ENCODE measurements around the gene SGPL1.

SGPL1 gene

GRCh38 chr10:70834021-70834420, 18.3 kb downstream of the SGPL1 start:
- FAIRE-seq (no peak), DNase-seq (ENCODE audit: insufficient read length, low spot score) (no peak)
- no peak for TF ChIP-seq POLR2A (IDR thresholded peaks at IDR 0.05; ENCODE audit: low read depth, low read length)

GRCh38 chr10:70834441-70835151, 18.8 kb downstream of the SGPL1 start:
- no peak for TF ChIP-seq POLR2A (IDR thresholded peaks at IDR 0.05; ENCODE audit: low read depth, low read length)
- DNase-seq (ENCODE audit: insufficient read length, low spot score) = no peak
- FAIRE-seq = peak; percentile 70

- no peak for TF ChIP-seq POLR2A (IDR thresholded peaks at IDR 0.05; ENCODE audit: low read depth, low read length)
- FAIRE-seq (peak; percentile 30), DNase-seq (ENCODE audit: insufficient read length, low spot score) (no peak)
Measured at GRCh38 chr10:70836319-70836718, 20.6 kb downstream of the SGPL1 start.

GRCh38 chr10:70837660-70838059, 21.9 kb downstream of the SGPL1 start:
- FAIRE-seq (no peak), DNase-seq (ENCODE audit: insufficient read length, low spot score) (no peak)
- TF ChIP-seq POLR2A (IDR thresholded peaks at IDR 0.05; ENCODE audit: low read depth, low read length) = no peak

GRCh38 chr10:70838270-70838805, 22.6 kb downstream of the SGPL1 start:
- DNase-seq (ENCODE audit: insufficient read length, low spot score) = no peak
- TF ChIP-seq POLR2A (IDR thresholded peaks at IDR 0.05; ENCODE audit: low read depth, low read length) = no peak
- FAIRE-seq = no peak

- DNase-seq (ENCODE audit: insufficient read length, low spot score) (no peak), FAIRE-seq (peak; percentile 6)
- no peak for TF ChIP-seq POLR2A (IDR thresholded peaks at IDR 0.05; ENCODE audit: low read depth, low read length)
Measured at GRCh38 chr10:70840836-70841235, 25.1 kb downstream of the SGPL1 start.

GRCh38 chr10:70843333-70843732, 27.6 kb downstream of the SGPL1 start:
- DNase-seq (ENCODE audit: insufficient read length, low spot score) (no peak), FAIRE-seq (peak; percentile 15)
- no peak for TF ChIP-seq POLR2A (IDR thresholded peaks at IDR 0.05; ENCODE audit: low read depth, low read length)

GRCh38 chr10:70843776-70844489, 28.2 kb downstream of the SGPL1 start:
- no peak for TF ChIP-seq POLR2A (IDR thresholded peaks at IDR 0.05; ENCODE audit: low read depth, low read length)
- DNase-seq (ENCODE audit: insufficient read length, low spot score) = no peak
- no peak for FAIRE-seq

GRCh38 chr10:70845256-70845655, 29.5 kb downstream of the SGPL1 start:
- DNase-seq (ENCODE audit: insufficient read length, low spot score) (no peak), FAIRE-seq (peak; percentile 62)
- no peak for TF ChIP-seq POLR2A (IDR thresholded peaks at IDR 0.05; ENCODE audit: low read depth, low read length)

- FAIRE-seq = no peak
Measured at GRCh38 chr10:70845816-70846215, 30.1 kb downstream of the SGPL1 start.

GRCh38 chr10:70846795-70847194, 31.0 kb downstream of the SGPL1 start:
- no peak for DNase-seq (ENCODE audit: insufficient read length, low spot score)
- FAIRE-seq = no peak
- TF ChIP-seq POLR2A (IDR thresholded peaks at IDR 0.05; ENCODE audit: low read depth, low read length) = no peak

More at GRCh38 chr10:70845816-70846215, 30.1 kb downstream of the SGPL1 start:
- no peak for TF ChIP-seq POLR2A (IDR thresholded peaks at IDR 0.05; ENCODE audit: low read depth, low read length)
- DNase-seq (ENCODE audit: insufficient read length, low spot score) = no peak

- peak; percentile 77 for FAIRE-seq
- no peak for TF ChIP-seq POLR2A (IDR thresholded peaks at IDR 0.05; ENCODE audit: low read depth, low read length)
- no peak for DNase-seq (ENCODE audit: insufficient read length, low spot score)
Measured at GRCh38 chr10:70847659-70848360, 32.1 kb downstream of the SGPL1 start.

GRCh38 chr10:70849582-70850016, 33.9 kb downstream of the SGPL1 start:
- no peak for TF ChIP-seq POLR2A (IDR thresholded peaks at IDR 0.05; ENCODE audit: low read depth, low read length)
- FAIRE-seq = peak; percentile 94
- peak; percentile 52 for DNase-seq (ENCODE audit: insufficient read length, low spot score)

GRCh38 chr10:70850097-70850496, 34.3 kb downstream of the SGPL1 start:
- FAIRE-seq = no peak

More at GRCh38 chr10:70850097-70850496, 34.3 kb downstream of the SGPL1 start:
- no peak for DNase-seq (ENCODE audit: insufficient read length, low spot score)
- TF ChIP-seq POLR2A (IDR thresholded peaks at IDR 0.05; ENCODE audit: low read depth, low read length) = no peak

All from H54 (cell line).